ENCODE data around the gene CST7.
"Not testable (repeated sequence)": the region's sequence is repeated elsewhere in the genome, so short reads cannot be mapped to it uniquely, and the experiment has no call there.

DNA sequence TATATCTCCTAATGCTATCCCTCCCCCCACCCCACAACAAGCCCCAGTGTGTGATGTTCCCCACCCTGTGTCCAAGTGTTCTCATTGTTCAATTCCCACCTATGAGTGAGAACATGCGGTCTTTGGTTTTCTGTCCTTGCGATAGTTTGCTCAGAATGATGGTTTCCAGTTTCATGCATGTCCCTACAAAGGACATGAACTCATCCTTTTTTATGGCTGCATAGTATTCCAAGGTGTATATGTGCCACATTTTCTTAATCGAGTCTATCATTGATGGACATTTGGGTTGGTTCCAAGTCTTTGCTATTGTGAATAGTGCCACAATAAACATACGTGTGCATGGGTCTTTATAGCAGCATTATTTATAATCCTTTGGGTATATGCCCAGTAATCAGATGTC is 52.3 kb downstream of the CST7 start:
- TF ChIP-seq, protein P1, sequence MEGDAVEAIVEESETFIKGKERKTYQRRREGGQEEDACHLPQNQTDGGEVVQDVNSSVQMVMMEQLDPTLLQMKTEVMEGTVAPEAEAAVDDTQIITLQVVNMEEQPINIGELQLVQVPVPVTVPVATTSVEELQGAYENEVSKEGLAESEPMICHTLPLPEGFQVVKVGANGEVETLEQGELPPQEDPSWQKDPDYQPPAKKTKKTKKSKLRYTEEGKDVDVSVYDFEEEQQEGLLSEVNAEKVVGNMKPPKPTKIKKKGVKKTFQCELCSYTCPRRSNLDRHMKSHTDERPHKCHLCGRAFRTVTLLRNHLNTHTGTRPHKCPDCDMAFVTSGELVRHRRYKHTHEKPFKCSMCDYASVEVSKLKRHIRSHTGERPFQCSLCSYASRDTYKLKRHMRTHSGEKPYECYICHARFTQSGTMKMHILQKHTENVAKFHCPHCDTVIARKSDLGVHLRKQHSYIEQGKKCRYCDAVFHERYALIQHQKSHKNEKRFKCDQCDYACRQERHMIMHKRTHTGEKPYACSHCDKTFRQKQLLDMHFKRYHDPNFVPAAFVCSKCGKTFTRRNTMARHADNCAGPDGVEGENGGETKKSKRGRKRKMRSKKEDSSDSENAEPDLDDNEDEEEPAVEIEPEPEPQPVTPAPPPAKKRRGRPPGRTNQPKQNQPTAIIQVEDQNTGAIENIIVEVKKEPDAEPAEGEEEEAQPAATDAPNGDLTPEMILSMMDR (IDR thresholded peaks at IDR 0.05) = not testable (repeated sequence)
- TF ChIP-seq POLR2A (IDR thresholded peaks at IDR 0.05) = not testable (repeated sequence)

Measured in right lobe of liver (tissue), 4 donors.